Immature natural killer cell (primary cell): ENCODE results near the gene GH2. TPM values are rescaled to one million over a fixed set of nuclear protein-coding genes. Genes with fewer than 3 reads are reported as not detected.

ENCODE experiments used
- DNase-seq, 3 donors: peaks; one replicate each; pipeline ENCODE4 v3.0.0; 2022; ENCODE audit warnings: mixed read lengths in 1 of 3
- H3K27ac Mint-ChIP-seq, 6 donors: one replicate each; pipeline ENCODE4 v1.8.0; 2020; ENCODE audit warnings: mixed read lengths in 6 of 6, mild to moderate bottlenecking in 5 of 6, inconsistent platforms in 4 of 6, moderate library complexity in 3 of 6
- H3K27me3 Mint-ChIP-seq, 3 donors: one replicate each; pipeline ENCODE4 v1.8.0; 2020 to 2021; ENCODE audit warnings: low read depth in 3 of 3, mild to moderate bottlenecking in 3 of 3, mixed read lengths in 3 of 3, moderate library complexity in 3 of 3, inconsistent platforms in 1 of 3
- H3K36me3 Mint-ChIP-seq, 3 donors: one replicate each; pipeline ENCODE4 v1.8.0; 2020; ENCODE audit warnings: mixed read lengths in 3 of 3, inconsistent platforms in 2 of 3, mild to moderate bottlenecking in 2 of 3
- H3K4me1 Mint-ChIP-seq, 2 donors: one replicate each; pipeline ENCODE4 v1.8.0; 2020; ENCODE audit warnings: inconsistent platforms in 2 of 2, mild to moderate bottlenecking in 2 of 2, mixed read lengths in 2 of 2, moderate library complexity in 1 of 2
- H3K4me3 Mint-ChIP-seq, 5 donors: one replicate each; pipeline ENCODE4 v1.8.0; 2020; ENCODE audit warnings: mild to moderate bottlenecking in 5 of 5, mixed read lengths in 5 of 5, inconsistent platforms in 3 of 5, moderate library complexity in 3 of 5
- H3K9me3 Mint-ChIP-seq, 6 donors: one replicate each; pipeline ENCODE4 v1.8.0; 2020; ENCODE audit warnings: mild to moderate bottlenecking in 6 of 6, mixed read lengths in 6 of 6, inconsistent platforms in 4 of 6, moderate library complexity in 3 of 6
- polyA plus RNA-seq, 3 donors: library from polyadenylated mRNA; unstranded; fragments of 300-500 nt; fragmentation: Illumina TruSeq; gene quantifications; one replicate each; pipeline ENCODE4 v1.2.3, GENCODE V29; 2021

Gene GH2
- polyA plus RNA-seq, 3 donors from 2014 or later, result not detected

GRCh38 chr17:63836811-63837210 is 44.9 kb downstream of the GH2 start:
- peaks cover 38 to 63% of the 10 kb centered on the region in 2 donors for H3K4me1 Mint-ChIP-seq
- H3K27ac Mint-ChIP-seq, result peak overlapping the region in 1 of 6 donors; percentile 65
- H3K36me3 Mint-ChIP-seq, result peaks cover 0 to 15% (median 9%) of the 10 kb centered on the region in 3 donors
- H3K4me3 Mint-ChIP-seq, result no peak overlapping the region
- DNase-seq, result no peak
- no peaks in the 10 kb centered on the region for H3K9me3 Mint-ChIP-seq
- peaks cover 0 to 11% (median 7%) of the 10 kb centered on the region in 3 donors for H3K27me3 Mint-ChIP-seq

GRCh38 chr17:63835167-63835720 is 46.5 kb downstream of the GH2 start:
- H3K4me3 Mint-ChIP-seq, result no peak overlapping the region
- H3K4me1 Mint-ChIP-seq, result peaks cover 31 to 62% of the 10 kb centered on the region in 2 donors
- peaks cover 0 to 16% (median 4%) of the 10 kb centered on the region in 3 donors for H3K27me3 Mint-ChIP-seq
- peaks cover 0 to 31% (median 19%) of the 10 kb centered on the region in 3 donors for H3K36me3 Mint-ChIP-seq
- no peaks in the 10 kb centered on the region for H3K9me3 Mint-ChIP-seq
- no peak for DNase-seq
- H3K27ac Mint-ChIP-seq, result peak overlapping the region in 3 of 6 donors; percentile 42 to 74 (median 62)

GRCh38 chr17:63834431-63835166 is 47.1 kb downstream of the GH2 start:
- H3K27me3 Mint-ChIP-seq, result peaks cover 0 to 21% (median 4%) of the 10 kb centered on the region in 3 donors
- no peak overlapping the region for H3K4me3 Mint-ChIP-seq

GRCh38 chr17:63833741-63834373 is 47.9 kb downstream of the GH2 start:
- Mint-ChIP-seq H3K27ac (peak overlapping the region in 4 of 6 donors; percentile 53 to 67 (median 63)), H3K4me1 (peaks cover 37 to 68% of the 10 kb centered on the region in 2 donors), H3K4me3 (no peak overlapping the region), H3K36me3 (peaks cover 0 to 40% (median 27%) of the 10 kb centered on the region in 3 donors), H3K27me3 (peaks cover 0 to 23% (median 2%) of the 10 kb centered on the region in 3 donors), H3K9me3 (no peaks in the 10 kb centered on the region)
- no peak for DNase-seq

More at GRCh38 chr17:63834431-63835166, 47.1 kb downstream of the GH2 start:
- DNase-seq, result peak; percentile 41 to 57 (median 43)
- H3K36me3 Mint-ChIP-seq, result peaks cover 0 to 37% (median 26%) of the 10 kb centered on the region in 3 donors
- H3K27ac Mint-ChIP-seq, result peak overlapping the region in 3 of 6 donors; percentile 53 to 65 (median 62)
- H3K4me1 Mint-ChIP-seq, result peaks cover 34 to 66% of the 10 kb centered on the region in 2 donors
- H3K9me3 Mint-ChIP-seq, result no peaks in the 10 kb centered on the region

GRCh38 chr17:63833026-63833740 is 48.6 kb downstream of the GH2 start:
- peaks cover 0 to 40% (median 27%) of the 10 kb centered on the region in 3 donors for H3K36me3 Mint-ChIP-seq
- H3K9me3 Mint-ChIP-seq, result no peaks in the 10 kb centered on the region
- no peak for DNase-seq
- H3K27ac Mint-ChIP-seq, result peak overlapping the region in 1 of 6 donors; percentile 34
- peaks cover 35 to 68% of the 10 kb centered on the region in 2 donors for H3K4me1 Mint-ChIP-seq
- H3K4me3 Mint-ChIP-seq, result no peak overlapping the region
- H3K27me3 Mint-ChIP-seq, result peaks cover 0 to 26% (median 2%) of the 10 kb centered on the region in 3 donors

- Mint-ChIP-seq H3K27ac (peak overlapping the region in 2 of 6 donors; percentile 55 to 61), H3K4me1 (peaks cover 40 to 72% of the 10 kb centered on the region in 2 donors), H3K27me3 (peaks cover 0 to 29% (median 2%) of the 10 kb centered on the region in 3 donors), H3K4me3 (no peak overlapping the region), H3K36me3 (peaks cover 0 to 40% (median 27%) of the 10 kb centered on the region in 3 donors), H3K9me3 (no peaks in the 10 kb centered on the region)
- DNase-seq, result no peak
Observed at GRCh38 chr17:63832455-63832854, 49.3 kb downstream of the GH2 start.

- Mint-ChIP-seq H3K4me3 (no peak overlapping the region), H3K9me3 (no peaks in the 10 kb centered on the region), H3K4me1 (peaks cover 42 to 75% of the 10 kb centered on the region in 2 donors), H3K27me3 (peaks cover 1 to 33% (median 3%) of the 10 kb centered on the region in 3 donors), H3K27ac (peak overlapping the region in 3 of 6 donors; percentile 16 to 61 (median 55)), H3K36me3 (peaks cover 0 to 40% (median 27%) of the 10 kb centered on the region in 3 donors)
- no peak for DNase-seq
Observed at GRCh38 chr17:63832014-63832413, 49.7 kb downstream of the GH2 start.

GRCh38 chr17:63831505-63831904 is 50.2 kb downstream of the GH2 start:
- Mint-ChIP-seq H3K9me3 (no peaks in the 10 kb centered on the region), H3K27ac (peak overlapping the region in 4 of 6 donors; percentile 16 to 58 (median 21)), H3K27me3 (peaks cover 3 to 34% (median 6%) of the 10 kb centered on the region in 3 donors), H3K4me3 (no peak overlapping the region), H3K4me1 (peaks cover 43 to 75% of the 10 kb centered on the region in 2 donors), H3K36me3 (peaks cover 0 to 38% (median 24%) of the 10 kb centered on the region in 3 donors)
- DNase-seq, result no peak

GRCh38 chr17:63830904-63831491 is 50.7 kb downstream of the GH2 start:
- peaks cover 0 to 38% (median 23%) of the 10 kb centered on the region in 3 donors for H3K36me3 Mint-ChIP-seq
- H3K27ac Mint-ChIP-seq, result peak overlapping the region in 3 of 6 donors; percentile 24 to 71 (median 29)
- peaks cover 3 to 34% (median 6%) of the 10 kb centered on the region in 3 donors for H3K27me3 Mint-ChIP-seq
- H3K4me1 Mint-ChIP-seq, result peaks cover 48 to 77% of the 10 kb centered on the region in 2 donors
- H3K4me3 Mint-ChIP-seq, result no peak overlapping the region
- DNase-seq, result no peak
- no peaks in the 10 kb centered on the region for H3K9me3 Mint-ChIP-seq

- peaks cover 0 to 35% (median 23%) of the 10 kb centered on the region in 3 donors for H3K36me3 Mint-ChIP-seq
- no peak overlapping the region for H3K4me3 Mint-ChIP-seq
- peaks cover 3 to 32% (median 6%) of the 10 kb centered on the region in 3 donors for H3K27me3 Mint-ChIP-seq
- no peak for DNase-seq
- peaks cover 53 to 77% of the 10 kb centered on the region in 2 donors for H3K4me1 Mint-ChIP-seq
- H3K9me3 Mint-ChIP-seq, result no peaks in the 10 kb centered on the region
- H3K27ac Mint-ChIP-seq, result peak overlapping the region in 2 of 6 donors; percentile 7 to 71
Observed at GRCh38 chr17:63830278-63830677, 51.5 kb downstream of the GH2 start.
